H9 (cell line): ENCODE measurements around the gene PKDCC. TPM values are rescaled to one million over a fixed set of nuclear protein-coding genes. Genes with fewer than 3 reads are reported as not detected.

ENCODE experiments used
- DNase-seq: peaks from one replicate; pipeline ENCODE4 v3.0.0-alpha.2; 2017
- H2AFZ ChIP-seq: one replicate; pipeline ENCODE4 v1.6.1; 2013; ENCODE audit warnings: mild to moderate bottlenecking, low read length, control low read depth, moderate library complexity
- H2AK5ac ChIP-seq: 2 replicates; pipeline ENCODE4 v1.6.1; 2013; ENCODE audit warnings: low read length, control low read depth, mixed read lengths; ENCODE audit not compliant: insufficient read length
- H2BK120ac ChIP-seq: one replicate; pipeline ENCODE4 v1.6.1; 2013; ENCODE audit warnings: low read depth, mild to moderate bottlenecking, low read length, control low read depth, inconsistent platforms; ENCODE audit not compliant: poor library complexity, severe bottlenecking
- H2BK12ac ChIP-seq: 2 replicates; pipeline ENCODE4 v1.6.1; 2013; ENCODE audit warnings: low read length, control low read depth, mixed read lengths, low read depth; ENCODE audit not compliant: insufficient read length
- H2BK15ac ChIP-seq: 2 replicates; pipeline ENCODE4 v1.6.1; 2013; ENCODE audit warnings: low read depth, low read length, control low read depth
- H2BK20ac ChIP-seq: one replicate; pipeline ENCODE4 v1.6.1; 2013; ENCODE audit warnings: low read depth, mild to moderate bottlenecking, low read length, control low read depth, inconsistent platforms; ENCODE audit not compliant: poor library complexity, severe bottlenecking
- H2BK5ac ChIP-seq: 2 replicates; pipeline ENCODE4 v1.6.1; 2013; ENCODE audit warnings: low read length, control low read depth, mixed read lengths; ENCODE audit not compliant: insufficient read length
- H3K14ac ChIP-seq: 2 replicates; pipeline ENCODE4 v1.6.1; 2013; ENCODE audit warnings: low read length, control low read depth; ENCODE audit not compliant: insufficient read depth
- H3K18ac ChIP-seq: 2 replicates; pipeline ENCODE4 v1.6.1; 2013; ENCODE audit warnings: low read depth, mild to moderate bottlenecking, mixed read lengths, low read length, control low read depth; ENCODE audit not compliant: insufficient read length
- H3K23ac ChIP-seq: 2 replicates; pipeline ENCODE4 v1.6.1; 2013; ENCODE audit warnings: low read length, control low read depth, mixed read lengths, low read depth; ENCODE audit not compliant: insufficient read length
- H3K23me2 ChIP-seq: 2 replicates; pipeline ENCODE4 v1.6.1; 2013; ENCODE audit warnings: low read depth, mild to moderate bottlenecking, mixed read lengths, low read length, control low read depth; ENCODE audit not compliant: insufficient read length, poor library complexity, severe bottlenecking
- H3K27ac ChIP-seq: 2 replicates; pipeline ENCODE4 v1.5.1; 2013; ENCODE audit warnings: low read length, control low read depth, mixed read lengths, low read depth; ENCODE audit not compliant: insufficient read length
- H3K27me3 ChIP-seq: 2 replicates; pipeline ENCODE4 v1.6.1; 2013; ENCODE audit warnings: low read length, control low read depth, inconsistent platforms; ENCODE audit not compliant: insufficient read depth
- H3K4ac ChIP-seq: 2 replicates; pipeline ENCODE4 v1.6.1; 2013; ENCODE audit warnings: low read depth, mild to moderate bottlenecking, control low read depth, inconsistent platforms, low read length, moderate library complexity
- H3K4me1 ChIP-seq: 2 replicates; pipeline ENCODE4 v1.6.1; 2013; ENCODE audit warnings: low read length, control low read depth, inconsistent platforms; ENCODE audit not compliant: insufficient read depth
- H3K4me2 ChIP-seq: 2 replicates; pipeline ENCODE4 v1.6.1; 2013; ENCODE audit warnings: low read length, control low read depth, mixed read lengths; ENCODE audit not compliant: insufficient read length, insufficient read depth
- H3K56ac ChIP-seq: 2 replicates; pipeline ENCODE4 v1.6.1; 2013; ENCODE audit warnings: low read depth, mild to moderate bottlenecking, mixed read lengths, low read length, control low read depth; ENCODE audit not compliant: insufficient read length
- H3K79me1 ChIP-seq: 2 replicates; pipeline ENCODE4 v1.6.1; 2013; ENCODE audit warnings: low read depth, mild to moderate bottlenecking, moderate library complexity, low read length, control low read depth, inconsistent platforms; ENCODE audit not compliant: insufficient read depth, poor library complexity, severe bottlenecking
- H3K79me2 ChIP-seq: 2 replicates; pipeline ENCODE4 v1.6.1; 2013; ENCODE audit warnings: low read length, control low read depth, inconsistent platforms; ENCODE audit not compliant: insufficient read depth
- H3K9ac ChIP-seq: 2 replicates; pipeline ENCODE4 v1.6.1; 2013; ENCODE audit warnings: low read length, control low read depth, mixed read lengths; ENCODE audit not compliant: insufficient read length; ENCODE audit errors: extremely low read depth
- H3K9me3 ChIP-seq: one replicate; pipeline ENCODE4 v1.6.1; 2013; ENCODE audit warnings: low read depth, low read length, inconsistent platforms; ENCODE audit not compliant: control insufficient read depth
- H3T11ph ChIP-seq: one replicate; pipeline ENCODE4 v1.6.1; 2013; ENCODE audit warnings: mild to moderate bottlenecking, low read length, control low read depth, inconsistent platforms
- H4K20me1 ChIP-seq: one replicate; pipeline ENCODE4 v1.6.1; 2013; ENCODE audit not compliant: control insufficient read depth, insufficient read length, insufficient read depth
- H4K5ac ChIP-seq: 2 replicates; pipeline ENCODE4 v1.6.1; 2013; ENCODE audit warnings: low read depth, mild to moderate bottlenecking, mixed read lengths, low read length, control low read depth; ENCODE audit not compliant: insufficient read length
- H4K8ac ChIP-seq: replicated peaks from 2 replicates; pipeline ENCODE4 v1.6.1; 2013; ENCODE audit warnings: low read length, control low read depth, mixed read lengths, low read depth; ENCODE audit not compliant: insufficient read length
- H4K91ac ChIP-seq: 2 replicates; pipeline ENCODE4 v1.6.1; 2013; ENCODE audit warnings: low read depth, mild to moderate bottlenecking, moderate library complexity, mixed read lengths, low read length, control low read depth; ENCODE audit not compliant: insufficient read length
- H3K27ac Mint-ChIP-seq, 3 experiments: 2 replicates in 2 of 3; 3 replicates in 1 of 3; pipeline ENCODE4 v1.8.0; 2020 to 2021; ENCODE audit warnings: mixed read lengths in 3 of 3, mild to moderate bottlenecking in 1 of 3, moderate library complexity in 1 of 3
- H3K27me3 Mint-ChIP-seq: 2 replicates; pipeline ENCODE4 v1.8.0; 2021; ENCODE audit warnings: low read depth, mild to moderate bottlenecking, moderate library complexity, mixed read lengths
- H3K36me3 Mint-ChIP-seq, 3 experiments: 2 replicates in 2 of 3; 3 replicates in 1 of 3; pipeline ENCODE4 v1.8.0; 2020 to 2021; ENCODE audit warnings: low read depth in 3 of 3, mixed read lengths in 3 of 3; ENCODE audit not compliant: insufficient read depth in 1 of 3
- H3K4me1 Mint-ChIP-seq, 2 experiments: 2 replicates each; pipeline ENCODE4 v1.8.0; 2020; ENCODE audit warnings: mixed read lengths in 2 of 2
- H3K4me3 Mint-ChIP-seq, 2 experiments: 2 replicates in 1 of 2; 3 replicates in 1 of 2; pipeline ENCODE4 v1.8.0; 2020 to 2021; ENCODE audit warnings: mild to moderate bottlenecking in 2 of 2, mixed read lengths in 2 of 2, moderate library complexity in 1 of 2
- H3K9me3 Mint-ChIP-seq, 2 experiments: 2 replicates in 1 of 2; 3 replicates in 1 of 2; pipeline ENCODE4 v1.8.0; 2020; ENCODE audit warnings: mild to moderate bottlenecking in 2 of 2, mixed read lengths in 2 of 2, moderate library complexity in 1 of 2
- CTCF ChIP-seq: fragments of 200-600 bp; sonication (generic); conservative IDR thresholded peaks from 3 replicates; pipeline ENCODE4 v1.8.0; 2021; ENCODE audit warnings: antibody characterized with exemption, mild to moderate bottlenecking
- WGBS: extraction: QIAGEN DNeasy Blood & Tissue Kit; methylation state at CpG from one replicate; pipeline ENCODE4 v1.1.7; 2013; ENCODE audit warnings: missing lambda C conversion rate, low lambda C conversion rate, mixed read lengths; ENCODE audit not compliant: insufficient read length; ENCODE audit errors: extremely low coverage; 5-methylcytosine and 5-hydroxymethylcytosine counted together
- total RNA-seq: library from RNA; stranded (reverse); gene quantifications from 2 replicates; pipeline ENCODE4 v1.2.1, GENCODE V29; 2021

The PKDCC gene
- total RNA-seq, 1 experiment from 2014 or later: 134 TPM

- Mint-ChIP-seq H3K27me3 (peaks cover 5% of the 10 kb centered on the region), H3K4me1 (peaks cover 33 to 36% of the 10 kb centered on the region in 2 experiments), H3K36me3 (peaks cover 2 to 4% (median 3%) of the 10 kb centered on the region in 3 experiments; a peak in 3 of 7 replicates), H3K4me3 (no peak overlapping the region), H3K27ac (no peak overlapping the region), H3K9me3 (peaks cover 0 to 3% of the 10 kb centered on the region in 2 experiments; a peak in 3 of 5 replicates)
- Histone ChIP-seq H2BK5ac (no peak overlapping the region), H3K23ac (no peak overlapping the region), H3K4me2 (no peak overlapping the region), H4K5ac (no peak overlapping the region), H3K4ac (no peak overlapping the region), H3K23me2 (no peaks in the 10 kb centered on the region), H3K56ac (no peak overlapping the region), H3K4me1 (peaks cover 11% of the 10 kb centered on the region; the same call in 1 of the 2 replicates), H3K27ac (no peak overlapping the region), H3K79me2 (no peaks in the 10 kb centered on the region), H3K14ac (no peak overlapping the region), H3K9me3 (no peaks in the 10 kb centered on the region), H2BK15ac (no peak overlapping the region), H4K91ac (no peak overlapping the region), H2AK5ac (no peak overlapping the region), H2BK12ac (no peak overlapping the region), H2AFZ (no peak overlapping the region), H2BK20ac (no peak overlapping the region), H3T11ph (no peak overlapping the region), H4K8ac (no peak overlapping the region), H3K9ac (no peak overlapping the region), H3K79me1 (no peaks in the 10 kb centered on the region), H3K18ac (no peak overlapping the region), H4K20me1 (no peaks in the 10 kb centered on the region), H3K27me3 (peaks cover under 1% of the 10 kb centered on the region; the same call in 1 of the 2 replicates), H2BK120ac (no peak overlapping the region)
- no CpG with 5 or more reads among the region's 7 CpGs for WGBS
- TF ChIP-seq CTCF: no peak
- DNase-seq: no peak
Measured at GRCh38 chr2:42036413-42036812, 11.4 kb upstream of the PKDCC start.
